ENCODE measurements around the gene HBB. TPM values are rescaled to one million over a fixed set of nuclear protein-coding genes. Genes with fewer than 3 reads are reported as not detected.
A peak's percentile ranks its signal among the peaks of the same experiment; 100 is the strongest.

Gene HBB
- total and polyA plus RNA-seq, 2 donors, result 22.3 to 341 TPM

DNA sequence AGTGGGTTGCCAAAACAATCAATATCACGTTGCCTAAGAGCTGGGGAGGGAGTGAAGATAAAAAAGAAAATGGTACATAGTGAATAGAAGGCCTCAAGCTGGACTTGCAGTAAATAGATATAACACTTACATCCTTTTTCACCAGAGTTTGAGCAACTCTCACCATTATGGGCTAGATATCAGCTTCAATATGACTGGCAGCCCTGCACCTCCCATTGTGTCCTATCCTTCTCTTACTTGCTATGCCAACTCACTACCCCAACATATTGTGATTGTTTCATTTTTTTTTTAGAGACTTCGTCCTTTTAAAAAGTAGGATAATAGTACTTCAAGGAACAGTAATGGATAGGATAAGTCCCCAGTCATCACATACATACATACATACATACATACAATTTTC lies 15.3 kb upstream of the HBB start:
- Histone ChIP-seq H3K27me3 (ENCODE audit: control insufficient read depth in 2 of 2, insufficient read depth in 1 of 2, low read length in 1 of 2) (no peaks in the 10 kb centered on the region), H3K36me3 (ENCODE audit: control insufficient read depth in 2 of 2, insufficient read depth in 2 of 2, low read length in 1 of 2) (no peaks in the 10 kb centered on the region), H3K27ac (ENCODE audit: low read depth in 1 of 2, low read length in 1 of 2) (no peak overlapping the region), H3K4me1 (ENCODE audit: control insufficient read depth in 2 of 2, insufficient read depth in 2 of 2, low read length in 2 of 2) (no peaks in the 10 kb centered on the region), H3K9me3 (ENCODE audit: control insufficient read depth in 2 of 2, insufficient read depth in 1 of 2, low read length in 1 of 2) (no peaks in the 10 kb centered on the region), H3K4me3 (ENCODE audit: low read length in 2 of 2) (no peak overlapping the region)
- WGBS, result 90% methylated on average over 2 of the region's 2 CpGs
- DNase-seq (ENCODE audit: low read depth in 6 of 9, low spot score in 9 of 9), result no peak

DNA sequence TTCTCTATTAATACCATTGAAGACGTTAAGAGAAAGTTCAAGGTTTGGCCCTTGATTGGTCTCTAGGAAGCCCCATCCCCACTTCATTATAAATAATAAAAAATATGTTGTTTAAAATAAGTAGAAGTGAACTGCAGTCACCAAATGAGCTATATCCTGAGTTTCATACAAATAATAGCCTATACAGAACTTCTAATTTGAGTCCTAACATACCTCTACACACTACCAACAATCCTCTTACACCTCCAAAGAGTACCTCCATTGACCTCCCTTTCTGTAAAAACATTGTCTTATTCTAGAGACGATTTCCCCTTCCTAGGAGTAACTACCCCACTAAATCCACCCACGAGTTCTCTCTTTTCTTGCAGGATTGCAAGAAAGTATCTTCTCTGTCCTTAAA lies 14.6 kb upstream of the HBB start:
- DNase-seq (ENCODE audit: low read depth in 6 of 9, low spot score in 9 of 9), result no peak
- no peaks in the 10 kb centered on the region for H3K9me3 ChIP-seq (ENCODE audit: control insufficient read depth in 2 of 2, insufficient read depth in 1 of 2, low read length in 1 of 2)
- H3K27me3 ChIP-seq (ENCODE audit: control insufficient read depth in 2 of 2, insufficient read depth in 1 of 2, low read length in 1 of 2), result no peaks in the 10 kb centered on the region
- H3K4me3 ChIP-seq (ENCODE audit: low read length in 2 of 2), result no peak overlapping the region
- no peak overlapping the region for H3K27ac ChIP-seq (ENCODE audit: low read depth in 1 of 2, low read length in 1 of 2)
- H3K4me1 ChIP-seq (ENCODE audit: control insufficient read depth in 2 of 2, insufficient read depth in 2 of 2, low read length in 2 of 2), result no peaks in the 10 kb centered on the region
- no peaks in the 10 kb centered on the region for H3K36me3 ChIP-seq (ENCODE audit: control insufficient read depth in 2 of 2, insufficient read depth in 2 of 2, low read length in 1 of 2)
- 85% methylated on average over 3 of the region's 3 CpGs for WGBS

DNA sequence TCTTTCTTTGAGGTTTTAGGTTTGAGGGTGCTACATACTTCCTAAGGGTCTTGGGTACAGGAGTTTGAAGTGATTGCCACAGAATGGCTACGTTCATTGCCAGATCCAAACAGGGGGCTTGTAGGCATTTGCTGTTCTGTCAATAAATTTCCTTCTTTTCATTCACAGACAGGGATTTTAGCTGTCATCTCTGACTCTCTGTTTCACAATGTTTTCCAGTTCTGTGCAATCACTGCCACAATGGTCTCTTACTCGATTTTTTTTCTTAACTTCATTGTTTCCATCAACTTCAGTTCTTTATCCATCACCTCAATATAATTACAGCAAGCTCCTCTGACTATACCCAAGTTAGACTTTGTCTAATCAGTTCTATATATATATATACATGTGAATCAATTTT lies 13.6 kb upstream of the HBB start:
- Histone ChIP-seq H3K27me3 (ENCODE audit: control insufficient read depth in 2 of 2, insufficient read depth in 1 of 2, low read length in 1 of 2) (no peaks in the 10 kb centered on the region), H3K9me3 (ENCODE audit: control insufficient read depth in 2 of 2, insufficient read depth in 1 of 2, low read length in 1 of 2) (no peaks in the 10 kb centered on the region), H3K4me3 (ENCODE audit: low read length in 2 of 2) (no peak overlapping the region), H3K36me3 (ENCODE audit: control insufficient read depth in 2 of 2, insufficient read depth in 2 of 2, low read length in 1 of 2) (no peaks in the 10 kb centered on the region), H3K4me1 (ENCODE audit: control insufficient read depth in 2 of 2, insufficient read depth in 2 of 2, low read length in 2 of 2) (no peaks in the 10 kb centered on the region), H3K27ac (ENCODE audit: low read depth in 1 of 2, low read length in 1 of 2) (no peak overlapping the region)
- no peak for DNase-seq (ENCODE audit: low read depth in 6 of 9, low spot score in 9 of 9)
- WGBS, result 95% methylated on average over 2 of the region's 2 CpGs

DNA sequence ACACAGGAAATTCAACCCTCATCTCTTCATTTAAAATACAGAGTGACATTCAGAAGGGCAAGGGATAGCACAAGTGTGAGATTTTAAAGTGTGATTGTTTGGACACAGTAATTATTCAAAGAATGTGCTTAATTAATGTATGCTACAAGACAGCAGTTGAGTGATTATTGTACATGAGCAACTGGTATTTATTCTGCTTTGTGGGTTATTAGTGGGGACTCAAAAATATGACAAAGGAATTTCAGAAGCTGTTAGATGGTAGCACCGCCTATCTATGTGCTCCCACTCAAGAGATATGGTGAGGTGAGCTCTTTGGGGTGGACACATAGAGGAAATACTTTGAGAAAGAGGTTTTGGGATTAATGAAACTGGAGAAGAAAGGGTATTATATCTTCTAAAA lies 13.2 kb upstream of the HBB start:
- Histone ChIP-seq H3K4me3 (ENCODE audit: low read length in 2 of 2) (no peak overlapping the region), H3K27ac (ENCODE audit: low read depth in 1 of 2, low read length in 1 of 2) (no peak overlapping the region), H3K4me1 (ENCODE audit: control insufficient read depth in 2 of 2, insufficient read depth in 2 of 2, low read length in 2 of 2) (no peaks in the 10 kb centered on the region), H3K9me3 (ENCODE audit: control insufficient read depth in 2 of 2, insufficient read depth in 1 of 2, low read length in 1 of 2) (no peaks in the 10 kb centered on the region), H3K27me3 (ENCODE audit: control insufficient read depth in 2 of 2, insufficient read depth in 1 of 2, low read length in 1 of 2) (no peaks in the 10 kb centered on the region), H3K36me3 (ENCODE audit: control insufficient read depth in 2 of 2, insufficient read depth in 2 of 2, low read length in 1 of 2) (no peaks in the 10 kb centered on the region)
- no peak for DNase-seq (ENCODE audit: low read depth in 6 of 9, low spot score in 9 of 9)
- WGBS, result 96% methylated on average over 1 of the region's 1 CpG

DNA sequence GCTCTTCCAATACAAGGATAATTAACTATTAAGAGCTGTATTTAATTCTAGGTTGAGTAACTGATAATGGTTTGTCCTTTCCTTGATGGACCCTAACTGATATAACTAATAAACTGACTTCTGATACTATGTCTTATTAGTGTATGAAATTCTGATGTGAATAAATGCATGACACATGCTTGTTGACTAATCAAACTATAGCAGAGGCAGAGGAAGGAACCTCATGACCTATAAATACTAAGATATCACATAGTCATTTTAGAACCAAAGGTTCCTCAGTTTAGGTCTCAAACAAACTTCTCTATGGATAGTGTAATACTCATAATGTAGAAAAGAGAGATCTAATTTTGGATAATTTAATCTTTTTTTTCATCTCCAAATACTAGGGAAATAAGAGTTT lies 12.2 kb upstream of the HBB start:
- peaks cover 0 to 4% of the 10 kb centered on the region in 2 donors for H3K4me1 ChIP-seq (ENCODE audit: control insufficient read depth in 2 of 2, insufficient read depth in 2 of 2, low read length in 2 of 2)
- no peak for DNase-seq (ENCODE audit: low read depth in 6 of 9, low spot score in 9 of 9)

DNA sequence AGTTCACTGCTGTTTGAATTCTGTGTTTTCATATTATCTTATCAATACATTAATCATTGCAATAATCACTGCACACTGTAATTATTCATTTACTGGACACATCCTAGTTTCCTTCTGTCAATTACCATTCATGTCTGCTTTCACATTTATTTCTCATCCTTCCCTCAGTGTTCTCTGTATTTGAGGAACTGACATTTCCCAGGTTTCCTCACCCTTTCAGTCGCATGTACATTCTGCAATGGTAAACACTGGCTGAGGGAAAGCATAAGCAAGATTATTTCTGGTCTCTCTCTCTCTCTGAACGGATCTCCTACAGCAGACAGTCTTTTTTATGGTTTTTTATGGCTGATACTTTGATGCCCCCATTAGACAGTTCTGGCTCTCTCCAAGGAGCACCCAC lies 11.6 kb upstream of the HBB start:
- WGBS, result 59% methylated on average over 2 of the region's 2 CpGs
- H3K27ac ChIP-seq (ENCODE audit: low read depth in 1 of 2, low read length in 1 of 2), result no peak overlapping the region
- H3K4me1 ChIP-seq (ENCODE audit: control insufficient read depth in 2 of 2, insufficient read depth in 2 of 2, low read length in 2 of 2), result peaks cover 0 to 7% of the 10 kb centered on the region in 2 donors
- no peak overlapping the region for H3K4me3 ChIP-seq (ENCODE audit: low read length in 2 of 2)
- no peaks in the 10 kb centered on the region for H3K36me3 ChIP-seq (ENCODE audit: control insufficient read depth in 2 of 2, insufficient read depth in 2 of 2, low read length in 1 of 2)
- H3K9me3 ChIP-seq (ENCODE audit: control insufficient read depth in 2 of 2, insufficient read depth in 1 of 2, low read length in 1 of 2), result no peaks in the 10 kb centered on the region
- no peaks in the 10 kb centered on the region for H3K27me3 ChIP-seq (ENCODE audit: control insufficient read depth in 2 of 2, insufficient read depth in 1 of 2, low read length in 1 of 2)
- no peak for DNase-seq (ENCODE audit: low read depth in 6 of 9, low spot score in 9 of 9)

More for the DNA sequence above, 12.2 kb upstream of the HBB start:
- Histone ChIP-seq H3K36me3 (ENCODE audit: control insufficient read depth in 2 of 2, insufficient read depth in 2 of 2, low read length in 1 of 2) (no peaks in the 10 kb centered on the region), H3K27me3 (ENCODE audit: control insufficient read depth in 2 of 2, insufficient read depth in 1 of 2, low read length in 1 of 2) (no peaks in the 10 kb centered on the region), H3K4me3 (ENCODE audit: low read length in 2 of 2) (no peak overlapping the region), H3K9me3 (ENCODE audit: control insufficient read depth in 2 of 2, insufficient read depth in 1 of 2, low read length in 1 of 2) (no peaks in the 10 kb centered on the region), H3K27ac (ENCODE audit: low read depth in 1 of 2, low read length in 1 of 2) (no peak overlapping the region)

DNA sequence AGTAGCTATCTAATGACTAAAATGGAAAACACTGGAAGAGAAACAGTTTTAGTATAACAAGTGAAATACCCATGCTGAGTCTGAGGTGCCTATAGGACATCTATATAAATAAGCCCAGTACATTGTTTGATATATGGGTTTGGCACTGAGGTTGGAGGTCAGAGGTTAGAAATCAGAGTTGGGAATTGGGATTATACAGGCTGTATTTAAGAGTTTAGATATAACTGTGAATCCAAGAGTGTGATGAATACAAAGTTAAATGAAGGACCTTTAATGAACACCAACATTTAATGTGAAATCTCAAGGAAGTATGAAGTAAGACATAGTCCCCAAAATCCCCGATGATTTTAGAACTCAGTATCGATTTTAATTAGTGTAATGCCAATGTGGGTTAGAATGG lies 10.5 kb upstream of the HBB start:
- 80% methylated on average over 2 of the region's 2 CpGs for WGBS
- Histone ChIP-seq H3K27ac (ENCODE audit: low read depth in 1 of 2, low read length in 1 of 2) (no peak overlapping the region), H3K4me1 (ENCODE audit: control insufficient read depth in 2 of 2, insufficient read depth in 2 of 2, low read length in 2 of 2) (peaks cover 0 to 7% of the 10 kb centered on the region in 2 donors), H3K36me3 (ENCODE audit: control insufficient read depth in 2 of 2, insufficient read depth in 2 of 2, low read length in 1 of 2) (no peaks in the 10 kb centered on the region), H3K27me3 (ENCODE audit: control insufficient read depth in 2 of 2, insufficient read depth in 1 of 2, low read length in 1 of 2) (no peaks in the 10 kb centered on the region), H3K9me3 (ENCODE audit: control insufficient read depth in 2 of 2, insufficient read depth in 1 of 2, low read length in 1 of 2) (no peaks in the 10 kb centered on the region), H3K4me3 (ENCODE audit: low read length in 2 of 2) (no peak overlapping the region)
- DNase-seq (ENCODE audit: low read depth in 6 of 9, low spot score in 9 of 9), result no peak

DNA sequence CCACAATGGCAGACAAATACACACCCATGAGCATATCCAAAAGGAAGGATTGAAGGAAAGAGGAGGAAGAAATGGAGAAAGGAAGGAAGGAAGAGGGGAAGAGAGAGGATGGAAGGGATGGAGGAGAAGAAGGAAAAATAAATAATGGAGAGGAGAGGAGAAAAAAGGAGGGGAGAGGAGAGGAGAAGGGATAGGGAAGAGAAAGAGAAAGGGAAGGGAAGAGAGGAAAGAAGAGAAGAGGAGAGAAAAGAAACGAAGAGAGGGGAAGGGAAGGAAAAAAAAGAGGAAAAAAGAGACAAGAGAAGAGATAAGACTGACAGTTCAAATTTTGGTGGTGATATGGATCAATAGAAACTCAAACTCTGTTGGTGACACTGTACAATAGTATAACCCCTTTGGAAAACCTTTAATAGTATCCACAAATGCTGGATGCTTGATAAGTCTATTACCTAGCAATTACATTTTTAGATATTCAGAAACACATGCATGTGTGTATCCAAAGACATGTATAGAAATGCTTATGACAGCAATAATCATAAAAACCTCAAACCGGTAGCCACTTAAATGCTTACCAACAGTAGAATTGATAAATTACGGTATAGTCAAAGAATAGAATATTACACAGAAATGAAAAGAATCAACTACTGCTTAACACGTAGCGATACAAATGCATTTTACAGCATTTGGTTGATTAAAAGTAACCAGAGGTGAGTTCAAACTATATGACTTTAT lies 8.7 kb upstream of the HBB start:
- WGBS, result 96% methylated on average over 5 of the region's 5 CpGs
- no peaks in the 10 kb centered on the region for H3K27me3 ChIP-seq (ENCODE audit: control insufficient read depth in 2 of 2, insufficient read depth in 1 of 2, low read length in 1 of 2)
- H3K4me3 ChIP-seq (ENCODE audit: low read length in 2 of 2), result no peak overlapping the region
- no peaks in the 10 kb centered on the region for H3K36me3 ChIP-seq (ENCODE audit: control insufficient read depth in 2 of 2, insufficient read depth in 2 of 2, low read length in 1 of 2)
- H3K4me1 ChIP-seq (ENCODE audit: control insufficient read depth in 2 of 2, insufficient read depth in 2 of 2, low read length in 2 of 2), result peaks cover 0 to 7% of the 10 kb centered on the region in 2 donors
- DNase-seq (ENCODE audit: low read depth in 6 of 9, low spot score in 9 of 9), result no peak
- H3K27ac ChIP-seq (ENCODE audit: low read depth in 1 of 2, low read length in 1 of 2), result no peak overlapping the region
- no peaks in the 10 kb centered on the region for H3K9me3 ChIP-seq (ENCODE audit: control insufficient read depth in 2 of 2, insufficient read depth in 1 of 2, low read length in 1 of 2)

DNA sequence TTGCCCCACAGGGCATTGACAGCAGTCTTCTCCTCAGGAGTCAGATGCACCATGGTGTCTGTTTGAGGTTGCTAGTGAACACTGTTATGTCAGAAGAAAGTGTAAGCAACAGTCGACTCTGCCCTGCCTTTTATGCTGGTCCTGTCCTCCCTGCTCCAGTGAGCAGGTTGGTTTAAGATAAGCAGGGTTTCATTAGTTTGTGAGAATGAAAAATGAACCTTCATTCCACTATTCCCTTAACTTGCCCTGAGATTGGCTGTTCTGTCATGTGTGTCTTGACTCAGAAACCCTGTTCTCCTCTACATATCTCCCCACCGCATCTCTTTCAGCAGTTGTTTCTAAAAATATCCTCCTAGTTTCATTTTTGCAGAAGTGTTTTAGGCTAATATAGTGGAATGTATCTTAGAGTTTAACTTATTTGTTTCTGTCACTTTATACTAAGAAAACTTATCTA lies 7.5 kb upstream of the HBB start, which contains the start of gene HBD:
Gene HBD (minus strand): TSS at position 103 of the 454 bp plus-strand sequence. CDS start 50 bp downstream, at position 53.
- peaks cover 0 to 7% of the 10 kb centered on the region in 2 donors for H3K4me1 ChIP-seq (ENCODE audit: control insufficient read depth in 2 of 2, insufficient read depth in 2 of 2, low read length in 2 of 2)
- H3K27me3 ChIP-seq (ENCODE audit: control insufficient read depth in 2 of 2, insufficient read depth in 1 of 2, low read length in 1 of 2), result no peaks in the 10 kb centered on the region
- peak in 6 of 9 donors; percentile 2 to 51 (median 16) for DNase-seq (ENCODE audit: low read depth in 6 of 9, low spot score in 9 of 9)
- H3K4me3 ChIP-seq (ENCODE audit: low read length in 2 of 2), result no peak within 1 kb of the TSS
- peak within 1 kb of the TSS in 1 of 2 donors; percentile 34 for H3K27ac ChIP-seq (ENCODE audit: low read depth in 1 of 2, low read length in 1 of 2)
- H3K36me3 ChIP-seq (ENCODE audit: control insufficient read depth in 2 of 2, insufficient read depth in 2 of 2, low read length in 1 of 2), result no peaks in the 10 kb centered on the region
- 5% methylated on average over 2 of the region's 2 CpGs for WGBS
- H3K9me3 ChIP-seq (ENCODE audit: control insufficient read depth in 2 of 2, insufficient read depth in 1 of 2, low read length in 1 of 2), result no peaks in the 10 kb centered on the region
